ENCODE results near the gene MACROD2.
"Not testable (repeated sequence)": the region's sequence is repeated elsewhere in the genome, so short reads cannot be mapped to it uniquely, and the experiment has no call there.

Gene MACROD2

GRCh38 chr20:13995086-13995665 is at the start of gene MACROD2:
TSS of gene MACROD2 (plus strand) at chr20:13995516.
- DNase-seq, result peak; percentile 31

- no peak for DNase-seq
These were observed 47.6 kb upstream of the MACROD2 start for GRCh38 chr20:13947719-13948118.

GRCh38 chr20:13953227-13953626 is 42.1 kb upstream of the MACROD2 start:
- DNase-seq, result no peak

GRCh38 chr20:13960119-13960518 is 35.2 kb upstream of the MACROD2 start:
- DNase-seq, result no peak

- no peak for DNase-seq
These were observed 34.8 kb upstream of the MACROD2 start for GRCh38 chr20:13960525-13960924.

GRCh38 chr20:13984211-13984610 is 11.1 kb upstream of the MACROD2 start:
- no peak for DNase-seq

DNA sequence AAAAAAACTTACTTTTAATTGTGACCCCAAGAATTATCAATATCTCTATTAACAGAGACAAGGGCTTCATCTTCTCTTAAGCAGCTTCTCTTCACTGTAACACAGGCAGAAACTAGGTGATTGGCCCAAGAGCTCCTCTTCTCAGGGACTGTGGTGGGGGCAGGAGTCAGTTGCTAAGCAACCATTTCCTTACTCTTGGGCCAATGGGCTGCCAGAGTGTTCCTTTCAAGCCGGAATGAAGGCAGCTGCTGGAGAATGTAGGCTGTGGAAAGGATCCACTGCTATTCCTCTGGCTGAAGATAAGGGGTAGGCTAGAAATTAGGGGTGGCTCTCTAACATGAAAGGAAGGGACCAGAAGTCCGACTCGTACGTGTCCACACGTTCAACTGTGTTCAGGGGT is 4.9 kb upstream of the MACROD2 start, which contains the start of gene SEL1L2:
Gene SEL1L2, minus strand, starts transcription at position 150 of the 400 bp plus-strand sequence. Its CDS starts 80 bp downstream, at position 70.
- DNase-seq, result no peak

- no peak for DNase-seq
These were observed 4.0 kb upstream of the MACROD2 start for GRCh38 chr20:13991311-13991710.

GRCh38 chr20:13991955-13992354 is 3.4 kb upstream of the MACROD2 start:
- DNase-seq, result not testable (repeated sequence)

- DNase-seq, result no peak
These were observed 525 bp downstream of the MACROD2 start for GRCh38 chr20:13995841-13996240.

- no peak for DNase-seq
These were observed 949 bp downstream of the MACROD2 start for GRCh38 chr20:13996265-13996664.

GRCh38 chr20:14000917-14001316 is 5.6 kb downstream of the MACROD2 start:
- no peak for DNase-seq

- no peak for DNase-seq
These were observed 10.7 kb downstream of the MACROD2 start for GRCh38 chr20:14005996-14006395.

DNA sequence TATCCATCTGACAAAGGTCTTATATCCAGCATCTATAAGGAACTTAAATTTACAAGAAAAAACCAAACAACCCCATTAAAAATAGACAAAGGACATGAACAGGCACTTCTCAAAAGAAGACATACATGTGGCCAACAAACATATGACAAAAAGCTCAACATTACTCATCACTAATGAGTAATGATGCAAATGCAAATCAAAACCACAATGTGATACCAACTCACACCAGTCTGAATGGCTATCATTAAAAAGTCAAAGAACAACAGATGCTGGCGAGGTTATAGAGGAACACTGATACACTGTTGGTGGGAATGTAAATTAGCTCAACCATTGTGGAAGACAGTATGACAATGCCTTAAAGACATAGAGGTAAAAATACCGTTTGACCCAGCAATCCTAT is 13.9 kb downstream of the MACROD2 start:
- DNase-seq, result no peak

GRCh38 chr20:14012671-14013070 is 17.4 kb downstream of the MACROD2 start:
- no peak for DNase-seq

- no peak for DNase-seq
These were observed 35.7 kb downstream of the MACROD2 start for GRCh38 chr20:14030991-14031390.

DNA sequence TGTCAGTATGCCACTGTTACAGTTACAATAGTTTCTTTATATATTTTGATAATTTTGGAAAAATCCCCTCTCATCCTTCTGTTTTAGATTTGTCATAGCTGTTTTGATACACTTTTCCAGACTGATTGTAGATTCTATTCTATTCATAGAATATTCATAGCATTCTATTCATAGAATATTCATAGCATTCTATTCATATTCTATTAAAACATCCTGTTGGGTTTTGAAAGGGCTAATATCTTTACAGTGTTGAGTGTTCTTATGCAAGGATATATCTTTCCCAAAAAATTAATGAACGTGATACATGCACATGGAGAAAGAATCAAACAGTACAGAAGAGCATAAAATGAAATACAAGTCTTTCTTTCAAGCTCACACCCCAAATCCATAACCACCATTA is 38.0 kb downstream of the MACROD2 start:
- DNase-seq, result no peak

DNA sequence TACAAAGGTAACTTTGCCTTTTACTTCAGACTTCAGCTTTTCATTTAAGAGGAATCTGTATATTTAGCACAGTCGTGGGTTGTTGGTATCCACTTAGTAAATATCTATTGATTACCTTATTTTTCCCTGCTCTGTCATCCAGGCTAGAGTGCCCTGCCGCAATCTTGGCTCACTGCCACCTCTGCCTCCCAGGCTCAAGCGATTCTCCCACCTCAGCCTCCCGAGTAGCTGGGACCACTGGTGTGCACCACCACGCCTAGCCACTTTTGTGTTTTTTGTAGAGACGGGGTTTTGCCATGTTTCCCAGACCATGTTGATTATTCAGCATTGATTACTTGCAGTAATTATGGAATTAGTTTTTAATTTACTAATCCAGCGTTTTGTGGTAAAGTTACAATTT is 41.3 kb downstream of the MACROD2 start:
- no peak for DNase-seq

DNA sequence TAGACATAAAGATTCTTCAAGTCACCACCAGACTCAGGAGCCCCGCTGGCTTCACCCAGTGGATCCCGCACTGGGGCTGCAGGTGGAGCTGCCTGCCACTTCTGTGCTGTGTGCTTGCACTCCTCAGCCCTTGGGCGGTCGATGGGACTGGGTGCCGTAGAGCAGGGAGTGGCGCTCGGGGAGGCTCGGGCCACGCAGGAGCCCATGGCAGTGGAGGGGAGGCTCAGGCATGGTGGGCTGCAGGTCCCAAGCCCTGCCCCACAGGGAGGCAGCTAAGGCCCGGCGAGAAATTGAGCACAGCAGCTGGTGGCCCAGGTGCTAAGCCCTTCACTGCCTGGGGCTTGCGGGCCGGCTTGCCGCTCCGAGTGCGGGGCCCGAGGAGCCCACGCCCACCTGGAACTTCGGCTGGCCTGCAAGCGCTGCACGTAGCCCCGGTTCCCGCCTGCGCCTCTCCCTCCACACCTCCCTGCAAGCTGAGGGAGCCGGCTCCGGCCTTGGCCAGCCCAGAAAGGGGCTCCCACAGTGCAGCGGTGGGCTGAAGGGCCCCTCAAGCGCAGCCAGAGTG is 49.5 kb downstream of the MACROD2 start:
- not testable (repeated sequence) for DNase-seq

- no peak for DNase-seq
These were observed 51.2 kb downstream of the MACROD2 start for GRCh38 chr20:14046534-14046933.

DNA sequence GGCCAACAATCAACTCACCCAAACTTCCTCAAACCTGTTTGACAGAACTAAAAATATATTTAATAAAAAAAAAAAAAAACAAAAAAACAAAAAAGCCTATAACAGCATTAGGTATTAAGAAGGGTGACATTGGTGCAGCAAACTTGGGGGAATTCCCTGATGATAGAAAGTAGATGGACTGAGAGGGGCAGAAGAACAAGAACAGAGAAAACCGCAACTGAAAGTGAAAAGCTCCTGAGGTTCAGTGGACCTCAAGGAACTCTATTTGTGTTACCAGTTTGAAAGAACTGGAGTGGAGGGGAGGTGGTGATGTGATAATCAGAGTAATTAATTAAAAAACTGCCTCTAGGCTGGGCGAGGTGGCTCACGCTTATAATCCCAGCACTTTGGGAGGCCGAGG is 53.8 kb downstream of the MACROD2 start:
- DNase-seq, result no peak

DNA sequence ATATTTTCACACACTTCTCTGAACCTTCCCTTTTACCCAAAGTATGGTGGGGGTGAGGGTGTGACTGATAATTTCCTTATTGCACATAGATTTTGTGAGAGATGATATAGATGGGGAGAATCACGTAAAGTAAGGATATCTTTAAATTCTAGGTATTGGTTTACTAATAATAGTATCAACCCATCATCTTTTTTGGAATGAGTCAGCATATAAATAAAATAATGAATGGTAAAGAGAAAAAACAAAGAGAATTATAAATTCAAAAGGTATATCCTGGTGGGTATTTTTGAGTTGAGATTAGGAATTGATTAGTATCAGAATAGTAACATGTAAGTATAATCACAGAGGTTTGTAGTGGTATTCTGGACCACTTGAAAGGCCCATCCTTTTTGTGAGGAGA is 56.1 kb downstream of the MACROD2 start:
- DNase-seq, result no peak

DNA sequence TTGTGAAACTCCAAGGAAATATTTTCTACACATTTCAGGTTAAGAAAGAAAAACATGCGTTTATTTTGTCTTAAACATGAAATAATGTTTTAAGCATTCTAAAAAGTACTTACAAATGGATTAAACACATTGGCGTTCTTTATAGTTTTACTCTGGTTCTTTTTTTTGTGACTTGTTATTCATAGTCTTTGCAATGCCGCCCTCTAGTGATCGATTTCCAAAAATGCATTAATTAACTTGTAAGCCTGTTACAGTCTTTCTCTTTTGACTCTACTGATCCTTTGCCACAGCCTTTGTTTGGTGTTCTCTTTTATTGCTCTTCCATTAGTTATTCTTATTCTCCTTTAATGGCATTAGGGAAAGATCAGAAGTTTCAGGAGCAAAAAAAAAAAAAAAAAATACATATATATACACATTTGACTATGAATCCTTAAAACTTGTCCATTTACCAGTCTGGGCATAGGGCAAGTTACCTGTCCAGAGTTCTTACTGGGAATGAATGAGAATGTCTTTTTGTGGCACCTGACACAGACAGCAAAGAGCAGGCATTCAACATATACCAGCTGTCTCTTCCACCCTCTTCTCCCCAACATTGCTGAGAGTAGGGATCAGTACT is 59.9 kb downstream of the MACROD2 start:
- no peak for DNase-seq

GRCh38 chr20:14062171-14062570 is 66.9 kb downstream of the MACROD2 start:
- no peak for DNase-seq

GRCh38 chr20:14062786-14063185 is 67.5 kb downstream of the MACROD2 start:
- DNase-seq, result no peak

Data from stimulated activated CD4-positive, alpha-beta T cell treated with anti-CD3 and anti-CD28 coated beads, Interleukin-12 subunit alpha, Interleukin-12 subunit beta, amount 100 ng/mL, for 4 hours (primary cell).